ENCODE data around the gene CRKL.

Gene CRKL

DNA sequence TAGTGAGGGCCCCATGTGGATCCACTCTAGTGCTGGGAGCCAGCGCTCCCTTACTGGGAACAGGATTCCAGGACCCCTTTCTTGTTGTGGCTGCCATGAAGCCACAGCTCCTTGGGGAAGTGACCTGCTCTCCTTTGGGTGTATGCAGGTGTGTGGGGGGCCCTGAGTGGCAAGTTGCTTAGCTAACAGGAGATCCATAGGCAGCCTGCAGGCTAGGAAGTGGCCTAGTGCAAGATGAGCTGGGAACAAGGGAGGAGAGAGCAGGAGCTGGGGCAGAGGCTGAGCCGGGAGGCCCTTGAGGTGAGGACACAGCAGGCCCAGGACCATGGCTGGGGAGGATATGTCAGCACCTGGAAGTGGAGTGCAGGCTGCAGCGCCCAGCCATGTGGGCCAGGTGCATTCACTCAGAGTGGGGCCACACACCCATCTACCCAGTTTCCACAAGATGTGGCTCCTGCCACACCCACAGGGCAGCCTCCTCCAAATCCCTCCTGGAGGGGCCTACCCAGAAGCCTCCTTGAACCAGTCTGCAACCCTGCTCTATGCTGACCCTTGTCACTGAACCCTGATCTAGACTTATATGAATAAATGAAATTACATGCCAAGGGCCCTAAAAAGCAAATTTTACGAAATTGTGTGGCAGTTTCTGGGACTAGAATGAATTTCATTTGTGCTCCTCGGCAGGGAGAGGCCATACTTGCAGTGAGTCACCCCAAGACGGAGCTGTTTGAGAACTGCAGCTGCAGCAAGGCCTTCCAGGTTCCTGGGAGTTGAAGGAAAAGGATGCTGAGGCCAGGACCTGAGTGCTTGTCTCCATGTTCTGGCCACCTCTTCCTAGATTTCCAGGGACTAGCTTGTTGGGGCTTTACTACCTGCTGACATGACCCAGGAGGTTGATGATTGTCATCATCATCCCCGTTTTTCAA lies 81.5 kb downstream of the CRKL start:
- DNase-seq = no peak

- DNase-seq = no peak
Observed at GRCh38 chr22:20999350-21000206, 82.4 kb downstream of the CRKL start.

DNA sequence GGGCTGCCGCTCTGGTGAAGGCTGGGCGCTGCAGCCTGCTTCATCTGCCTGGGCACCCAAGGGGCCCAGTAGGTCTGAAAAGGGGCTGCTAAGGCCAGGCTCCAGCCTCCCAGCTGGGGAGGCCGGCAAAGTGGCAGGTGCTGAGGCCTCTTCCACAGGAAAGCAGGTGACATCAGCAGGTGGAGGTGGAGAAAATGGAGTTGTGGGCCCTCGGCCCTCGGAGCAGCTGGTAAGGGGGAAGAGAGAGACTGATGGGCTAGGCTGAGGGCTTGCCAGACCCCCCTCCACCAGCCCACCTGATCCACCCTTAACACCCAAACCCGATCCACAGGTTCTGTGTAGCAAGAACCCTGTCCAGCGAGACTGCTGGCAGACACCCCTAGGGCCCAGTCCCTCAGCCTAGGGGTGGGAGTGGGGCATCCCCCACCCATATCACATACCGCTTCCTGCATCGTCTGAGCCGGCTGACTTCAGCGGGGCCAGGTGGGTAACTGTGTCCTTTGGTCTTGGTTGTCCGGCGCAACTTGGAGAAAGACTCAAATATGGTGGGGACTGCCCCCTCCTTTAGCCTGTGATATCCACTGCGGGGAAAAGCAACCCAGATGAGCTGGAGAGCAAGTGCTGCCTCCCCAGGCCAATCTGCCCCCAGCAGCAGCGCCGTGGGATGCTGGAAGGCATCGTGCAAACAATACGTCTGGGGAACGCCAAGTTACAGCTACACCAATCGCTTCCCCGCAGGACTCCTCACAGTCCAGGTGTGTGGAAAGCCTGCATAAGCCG lies 83.2 kb downstream of the CRKL start:
- no peak for DNase-seq

GRCh38 chr22:21000987-21001600 lies 83.9 kb downstream of the CRKL start:
- no peak for DNase-seq

DNA sequence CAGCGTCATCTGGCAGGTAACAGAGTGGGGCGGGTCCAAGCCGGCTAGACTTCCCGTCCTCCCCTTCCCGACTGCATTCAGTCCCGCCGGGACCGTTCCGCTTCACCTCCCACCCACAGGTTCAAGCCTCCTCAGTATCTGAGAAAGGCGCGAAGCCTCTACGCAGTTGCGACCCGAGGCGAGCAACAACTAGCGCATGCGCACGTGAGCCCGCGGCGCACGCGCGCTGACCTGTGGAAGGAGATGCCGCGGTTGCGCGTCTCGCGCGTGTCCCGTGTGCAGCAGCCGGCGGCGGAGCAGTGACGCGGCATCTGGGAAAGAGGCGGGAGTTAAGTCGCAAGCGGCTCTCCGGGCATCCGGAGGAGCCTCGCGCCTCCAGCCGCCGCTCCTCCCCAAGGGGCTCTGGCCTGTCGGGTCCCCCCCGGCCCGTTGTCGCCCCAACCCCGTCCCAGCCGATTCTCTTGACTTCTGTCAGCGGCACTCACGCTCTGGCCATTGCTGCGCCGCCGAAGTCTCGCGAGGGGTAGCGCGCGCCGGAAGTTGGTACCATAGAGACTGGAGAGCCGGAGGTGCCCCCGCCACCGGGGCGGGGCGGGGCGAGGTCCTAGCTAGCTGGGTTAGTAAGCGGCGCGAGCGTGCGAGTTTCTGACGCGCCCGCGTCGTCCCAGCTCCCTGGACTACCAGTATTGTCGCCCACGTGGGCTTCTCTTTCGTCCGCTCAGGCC lies 84.6 kb downstream of the CRKL start, which contains the start of gene THAP7:
Gene THAP7, minus strand, starts transcription at position 518 of the 725 bp plus-strand sequence. Its CDS starts 207 bp downstream, at position 311.
- DNase-seq = peak; percentile 88
